CD14-positive monocyte (primary cell): ENCODE results near the gene CFTR. TPM values are rescaled to one million over a fixed set of nuclear protein-coding genes. Genes with fewer than 3 reads are reported as not detected.

Experiments used
- DNase-seq, 3 donors: peaks; one replicate each; pipeline ENCODE4 v3.0.0-alpha.2; 2011 to 2022
- H2AFZ ChIP-seq: 2 replicates; pipeline ENCODE4 v1.6.0; 2012; ENCODE audit warnings: mild to moderate bottlenecking, low read depth, low read length, inconsistent platforms; ENCODE audit not compliant: insufficient read depth, poor library complexity, severe bottlenecking
- H3K27ac ChIP-seq, 2 donors: 1 replicate in 1 of 2; 2 replicates in 1 of 2; pipeline ENCODE4 v1.5.1; 2012 to 2013; ENCODE audit warnings: low read length in 2 of 2, control low read depth in 1 of 2, inconsistent platforms in 1 of 2, low read depth in 1 of 2, mild to moderate bottlenecking in 1 of 2
- H3K27me3 ChIP-seq, 2 donors: one replicate each; pipeline versions ENCODE4 v1.6.0 to v1.6.1; 2011 to 2013; ENCODE audit warnings: low read length in 2 of 2; ENCODE audit not compliant: control insufficient read depth in 2 of 2, insufficient read depth in 2 of 2
- H3K36me3 ChIP-seq, 2 donors: replicated peaks in 1 of 2; 1 replicate in 1 of 2; 2 replicates in 1 of 2; pipeline versions ENCODE4 v1.5.1 to v1.6.1; 2012 to 2013; ENCODE audit warnings: low read length in 2 of 2, control low read depth in 1 of 2, inconsistent platforms in 1 of 2, mild to moderate bottlenecking in 1 of 2; ENCODE audit not compliant: insufficient read depth in 2 of 2, control insufficient read depth in 1 of 2
- H3K4me1 ChIP-seq, 2 donors: 1 replicate in 1 of 2; 2 replicates in 1 of 2; pipeline versions ENCODE4 v1.5.1 to v1.6.1; 2012 to 2013; ENCODE audit warnings: low read length in 2 of 2, control low read depth in 1 of 2, inconsistent platforms in 1 of 2, mild to moderate bottlenecking in 1 of 2, moderate library complexity in 1 of 2; ENCODE audit not compliant: insufficient read depth in 2 of 2, control insufficient read depth in 1 of 2
- H3K4me2 ChIP-seq: replicated peaks from 2 replicates; pipeline ENCODE3; 2012; ENCODE audit warnings: low read length, moderate library complexity, mild to moderate bottlenecking; ENCODE audit not compliant: poor library complexity, severe bottlenecking; ENCODE audit errors: extremely low read depth
- H3K4me3 ChIP-seq, 3 experiments: fragments of 200-600 bp in 1 of 3; sonication (generic) in 1 of 3; replicated peaks in 1 of 3; 1 replicate in 2 of 3; 2 replicates in 1 of 3; pipeline ENCODE4 v1.5.1; 2011 to 2013; ENCODE audit warnings: low read length in 3 of 3, mild to moderate bottlenecking in 3 of 3, control low read depth in 2 of 3, low read depth in 2 of 3, inconsistent platforms in 1 of 3, moderate library complexity in 1 of 3
- H3K79me2 ChIP-seq: 2 replicates; pipeline ENCODE4 v1.6.0; 2012; ENCODE audit warnings: mild to moderate bottlenecking, control low read depth, inconsistent platforms, low read length, moderate library complexity; ENCODE audit not compliant: insufficient read depth
- H3K9ac ChIP-seq: 2 replicates; pipeline ENCODE4 v1.6.0; 2017; ENCODE audit warnings: low read length, mild to moderate bottlenecking; ENCODE audit not compliant: insufficient read depth, poor library complexity, severe bottlenecking
- H3K9me3 ChIP-seq, 2 donors: replicated peaks in 1 of 2; 1 replicate in 1 of 2; 2 replicates in 1 of 2; pipeline versions ENCODE4 v1.5.1 to v1.6.1; 2012 to 2013; ENCODE audit warnings: low read length in 2 of 2, control low read depth in 1 of 2; ENCODE audit not compliant: control insufficient read depth in 1 of 2, insufficient read depth in 1 of 2
- H4K20me1 ChIP-seq: 2 replicates; pipeline ENCODE4 v1.6.0; 2012; ENCODE audit warnings: mild to moderate bottlenecking, low read length, control low read depth, moderate library complexity; ENCODE audit not compliant: insufficient read depth
- H3K27ac Mint-ChIP-seq, 7 donors: one replicate each; pipeline ENCODE4 v1.8.0; 2020; ENCODE audit warnings: mild to moderate bottlenecking in 7 of 7, mixed read lengths in 7 of 7, moderate library complexity in 6 of 7, inconsistent platforms in 2 of 7
- H3K27me3 Mint-ChIP-seq, 3 donors: one replicate each; pipeline ENCODE4 v1.8.0; 2021 to 2022; ENCODE audit warnings: low read depth in 3 of 3, mild to moderate bottlenecking in 3 of 3, mixed read lengths in 3 of 3, moderate library complexity in 3 of 3, inconsistent platforms in 1 of 3
- H3K36me3 Mint-ChIP-seq, 2 donors: one replicate each; pipeline ENCODE4 v1.8.0; 2020; ENCODE audit warnings: mixed read lengths in 2 of 2, inconsistent platforms in 1 of 2, mild to moderate bottlenecking in 1 of 2
- H3K4me1 Mint-ChIP-seq: one replicate; pipeline ENCODE4 v1.8.0; 2020; ENCODE audit warnings: mild to moderate bottlenecking, mixed read lengths
- H3K4me3 Mint-ChIP-seq, 2 donors: one replicate each; pipeline ENCODE4 v1.8.0; 2020; ENCODE audit warnings: mild to moderate bottlenecking in 2 of 2, mixed read lengths in 2 of 2, moderate library complexity in 1 of 2
- H3K9me3 Mint-ChIP-seq, 7 donors: one replicate each; pipeline ENCODE4 v1.8.0; 2020 to 2022; ENCODE audit warnings: mixed read lengths in 7 of 7, mild to moderate bottlenecking in 6 of 7, moderate library complexity in 6 of 7, inconsistent platforms in 2 of 7
- CTCF ChIP-seq: fragments of 200-600 bp; IDR thresholded peaks from one replicate; pipeline ENCODE4 v1.8.0; 2022; ENCODE audit warnings: antibody characterized with exemption, mild to moderate bottlenecking
- WGBS: methylation state at CpG from one replicate; pipeline ENCODE4 v1.1.5; 2013; ENCODE audit warnings: missing lambda C conversion rate; ENCODE audit not compliant: insufficient coverage; 5-methylcytosine and 5-hydroxymethylcytosine counted together
- intact Hi-C, 2 donors: fragments of 100-400 bp; cut with micrococcal nuclease; formaldehyde crosslinking; loops; one replicate each; pipeline versions ENCODE4 v1.15.0 to v1.15.1; 2023
- polyA plus RNA-seq, 3 donors: library from polyadenylated mRNA; depleted of rRNA in 1 of 3; unstranded in 2 of 3; stranded (reverse) in 1 of 3; fragments of 300-500 nt in 2 of 3; fragments of >200 nt in 1 of 3; fragmentation: Illumina TruSeq in 2 of 3; gene quantifications; 1 replicate in 2 of 3; 2 replicates in 1 of 3; pipeline ENCODE4 v1.2.3, GENCODE V29; 2012 to 2021

Gene CFTR
- polyA plus RNA-seq, 3 donors: not detected

- TF ChIP-seq CTCF: no peak
- H3K36me3 Mint-ChIP-seq: no peaks in the 10 kb centered on the region
- WGBS: no CpG with 5 or more reads among the region's 1 CpG
- no peak overlapping the region for H3K27ac Mint-ChIP-seq
- Histone ChIP-seq H4K20me1 (no peaks in the 10 kb centered on the region), H3K36me3 (no peaks in the 10 kb centered on the region), H3K9ac (no peak overlapping the region), H3K4me3 (no peak overlapping the region), H3K4me2 (no peak overlapping the region), H2AFZ (no peak overlapping the region), H3K27me3 (no peaks in the 10 kb centered on the region), H3K4me1 (no peaks in the 10 kb centered on the region), H3K79me2 (no peaks in the 10 kb centered on the region), H3K9me3 (no peaks in the 10 kb centered on the region), H3K27ac (no peak overlapping the region)
- H3K9me3 Mint-ChIP-seq: peaks cover 0 to 3% (median 0%) of the 10 kb centered on the region in 7 donors
- no peaks in the 10 kb centered on the region for H3K4me1 Mint-ChIP-seq
- no peak for DNase-seq
- H3K27me3 Mint-ChIP-seq: peaks cover 0 to 3% (median 2%) of the 10 kb centered on the region in 3 donors
- intact Hi-C loops: no loop called here
- H3K4me3 Mint-ChIP-seq: no peak overlapping the region
Observed at GRCh38 chr7:117590191-117590590, 110.4 kb downstream of the CFTR start.

DNA sequence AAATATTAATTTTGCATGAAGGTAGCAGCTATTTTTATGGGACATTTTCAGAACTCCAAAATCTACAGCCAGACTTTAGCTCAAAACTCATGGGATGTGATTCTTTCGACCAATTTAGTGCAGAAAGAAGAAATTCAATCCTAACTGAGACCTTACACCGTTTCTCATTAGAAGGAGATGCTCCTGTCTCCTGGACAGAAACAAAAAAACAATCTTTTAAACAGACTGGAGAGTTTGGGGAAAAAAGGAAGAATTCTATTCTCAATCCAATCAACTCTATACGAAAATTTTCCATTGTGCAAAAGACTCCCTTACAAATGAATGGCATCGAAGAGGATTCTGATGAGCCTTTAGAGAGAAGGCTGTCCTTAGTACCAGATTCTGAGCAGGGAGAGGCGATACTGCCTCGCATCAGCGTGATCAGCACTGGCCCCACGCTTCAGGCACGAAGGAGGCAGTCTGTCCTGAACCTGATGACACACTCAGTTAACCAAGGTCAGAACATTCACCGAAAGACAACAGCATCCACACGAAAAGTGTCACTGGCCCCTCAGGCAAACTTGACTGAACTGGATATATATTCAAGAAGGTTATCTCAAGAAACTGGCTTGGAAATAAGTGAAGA, 112.3 kb downstream of the CFTR start:
- no peak for TF ChIP-seq CTCF
- Histone ChIP-seq H3K27ac (no peak overlapping the region), H3K79me2 (no peaks in the 10 kb centered on the region), H3K4me3 (no peak overlapping the region), H3K9ac (no peak overlapping the region), H3K9me3 (peaks cover 0 to 3% of the 10 kb centered on the region in 2 donors), H3K4me1 (no peaks in the 10 kb centered on the region), H2AFZ (no peak overlapping the region), H4K20me1 (no peaks in the 10 kb centered on the region), H3K27me3 (no peaks in the 10 kb centered on the region), H3K36me3 (no peaks in the 10 kb centered on the region), H3K4me2 (no peak overlapping the region)
- Mint-ChIP-seq H3K27me3 (peaks cover 0 to 3% (median 0%) of the 10 kb centered on the region in 3 donors), H3K36me3 (no peaks in the 10 kb centered on the region), H3K4me3 (no peak overlapping the region), H3K27ac (no peak overlapping the region), H3K9me3 (peaks cover 0 to 4% (median 0%) of the 10 kb centered on the region in 7 donors), H3K4me1 (no peaks in the 10 kb centered on the region)
- intact Hi-C loops: no loop called here
- 71% methylated on average over 5 of the region's 11 CpGs for WGBS
- no peak for DNase-seq
